ENCODE measurements around the gene TAF13. TPM values are rescaled to one million over a fixed set of nuclear protein-coding genes. Genes with fewer than 3 reads are reported as not detected.

Gene TAF13
- total RNA-seq, 1 experiment from 2014 or later, result 27.3 TPM

- Histone ChIP-seq H2AFZ (ENCODE audit: low read depth, low read length, poor library complexity, severe bottlenecking) (peak overlapping the region; percentile 98), H3K36me3 (ENCODE audit: control insufficient read depth in 1 of 2, insufficient read depth in 2 of 2, low read length in 2 of 2) (no peaks in the 10 kb centered on the region), H3K27ac (ENCODE audit: low read depth, low read length) (peak overlapping the region; percentile 70; the same call in 1 of the 2 replicates), H4K20me1 (ENCODE audit: insufficient read depth) (no peaks in the 10 kb centered on the region), H3K27me3 (ENCODE audit: insufficient read depth, low read length) (no peaks in the 10 kb centered on the region), H3K4me1 (ENCODE audit: control insufficient read depth in 1 of 2, insufficient read depth in 2 of 2, low read length in 2 of 2) (peaks cover 16 to 22% of the 10 kb centered on the region in 2 experiments), H3K4me3 (replicated peaks in 1 of 2; ENCODE audit: low read depth in 1 of 2, low read length in 2 of 2) (no peak overlapping the region; a peak in 2 of 4 replicates), H3K9me2 (ENCODE audit: insufficient read depth) (no peaks in the 10 kb centered on the region), H3K9ac (ENCODE audit: low read length) (peak overlapping the region; percentile 59), H3K4me2 (ENCODE audit: low read length) (peak overlapping the region; percentile 77), H3K9me3 (ENCODE audit: control insufficient read depth in 1 of 2, insufficient read depth in 1 of 2, low read depth in 1 of 2, low read length in 2 of 2) (no peaks in the 10 kb centered on the region), H3K79me2 (ENCODE audit: insufficient read depth, low read length) (peaks cover 2% of the 10 kb centered on the region)
- ChIA-PET RAD21 (ENCODE audit: low non-redundant PET in 1 of 2, low total read pairs in 2 of 2, uncharacterized antibody in 2 of 2, unreplicated experiment in 2 of 2) (no interaction called here), CTCF (interaction anchor here (1.4 kb wide), 1 partner anchor 19 kb away, joined by 4 read pairs; no protein-coding TSS in a partner anchor), POLR2A (interaction anchor here (1.8 kb wide), 1 partner anchor 19 kb away, joined by 11 read pairs; no protein-coding TSS in a partner anchor)
- DNase-seq (ENCODE audit: low read depth, low spot score) (no peak), ATAC-seq (no peak)
- intact Hi-C loops (cut with micrococcal nuclease), result no loop called here
- TF ChIP-seq ZFX (IDR thresholded peaks at IDR 0.05), result no peak
- TF ChIP-seq SRF (IDR thresholded peaks at IDR 0.05; ENCODE audit: low read depth), result no peak
- no peak for TF ChIP-seq FOSL1 (IDR thresholded peaks at IDR 0.05; ENCODE audit: low read depth)
- no peak for TF ChIP-seq EGR1 (IDR thresholded peaks at IDR 0.05; ENCODE audit: low read depth)
- no peak for TF ChIP-seq JUND (IDR thresholded peaks at IDR 0.05)
- no peak for TF ChIP-seq POLR2AphosphoS5 (IDR thresholded peaks at IDR 0.05; ENCODE audit: low read depth, low read length)
- TF ChIP-seq EZH2phosphoT487 (IDR thresholded peaks at IDR 0.05; ENCODE audit: borderline replicate concordance), result no peak
- no peak for TF ChIP-seq ZNF274 (IDR thresholded peaks at IDR 0.05; ENCODE audit: low read depth, low read length)
- no peak for TF ChIP-seq REST (IDR thresholded peaks at IDR 0.05; ENCODE audit: low read depth)
- no peak for TF ChIP-seq ELF1 (IDR thresholded peaks at IDR 0.05; ENCODE audit: borderline replicate concordance, low read depth)
- TF ChIP-seq YY1 (IDR thresholded peaks at IDR 0.05; ENCODE audit: extremely low read depth, insufficient replicate concordance, low read depth, low read length), result no peak
- TF ChIP-seq SP1 (IDR thresholded peaks at IDR 0.05; ENCODE audit: low read depth), result no peak
- no peak for TF ChIP-seq EZH2 (IDR thresholded peaks at IDR 0.05)
- no peak for TF ChIP-seq CTCF (IDR thresholded peaks at IDR 0.05 in 2 of 3, conservative IDR thresholded peaks at IDR 0.05 in 1 of 3; ENCODE audit: borderline replicate concordance in 1 of 3, insufficient read depth in 1 of 3, low read depth in 2 of 3, low read length in 2 of 3)
- TF ChIP-seq POLR2A (IDR thresholded peaks at IDR 0.05; ENCODE audit: borderline replicate concordance, extremely low read depth, insufficient read depth, insufficient read length), result no peak
- BruUV-seq (replicated peaks), result no TSS peak
Measured at GRCh38 chr1:109080441-109081082, 4.8 kb upstream of the TAF13 start.
